Immature natural killer cell (primary cell): ENCODE results near the gene TP73. TPM values are rescaled to one million over a fixed set of nuclear protein-coding genes. Genes with fewer than 3 reads are reported as not detected.
A peak's percentile ranks its signal among the peaks of the same experiment; 100 is the strongest.
"Not testable (repeated sequence)": the region's sequence is repeated elsewhere in the genome, so short reads cannot be mapped to it uniquely, and the experiment has no call there.

ENCODE experiments used
- DNase-seq, 3 donors: peaks; one replicate each; pipeline ENCODE4 v3.0.0; 2022; ENCODE audit warnings: mixed read lengths in 1 of 3
- H3K27ac Mint-ChIP-seq, 6 donors: one replicate each; pipeline ENCODE4 v1.8.0; 2020; ENCODE audit warnings: mixed read lengths in 6 of 6, mild to moderate bottlenecking in 5 of 6, inconsistent platforms in 4 of 6, moderate library complexity in 3 of 6
- H3K27me3 Mint-ChIP-seq, 3 donors: one replicate each; pipeline ENCODE4 v1.8.0; 2020 to 2021; ENCODE audit warnings: low read depth in 3 of 3, mild to moderate bottlenecking in 3 of 3, mixed read lengths in 3 of 3, moderate library complexity in 3 of 3, inconsistent platforms in 1 of 3
- H3K36me3 Mint-ChIP-seq, 3 donors: one replicate each; pipeline ENCODE4 v1.8.0; 2020; ENCODE audit warnings: mixed read lengths in 3 of 3, inconsistent platforms in 2 of 3, mild to moderate bottlenecking in 2 of 3
- H3K4me1 Mint-ChIP-seq, 2 donors: one replicate each; pipeline ENCODE4 v1.8.0; 2020; ENCODE audit warnings: inconsistent platforms in 2 of 2, mild to moderate bottlenecking in 2 of 2, mixed read lengths in 2 of 2, moderate library complexity in 1 of 2
- H3K4me3 Mint-ChIP-seq, 5 donors: one replicate each; pipeline ENCODE4 v1.8.0; 2020; ENCODE audit warnings: mild to moderate bottlenecking in 5 of 5, mixed read lengths in 5 of 5, inconsistent platforms in 3 of 5, moderate library complexity in 3 of 5
- H3K9me3 Mint-ChIP-seq, 6 donors: one replicate each; pipeline ENCODE4 v1.8.0; 2020; ENCODE audit warnings: mild to moderate bottlenecking in 6 of 6, mixed read lengths in 6 of 6, inconsistent platforms in 4 of 6, moderate library complexity in 3 of 6
- polyA plus RNA-seq, 3 donors: library from polyadenylated mRNA; unstranded; fragments of 300-500 nt; fragmentation: Illumina TruSeq; gene quantifications; one replicate each; pipeline ENCODE4 v1.2.3, GENCODE V29; 2021

Gene TP73
- polyA plus RNA-seq, 3 donors from 2014 or later = not detected

DNA sequence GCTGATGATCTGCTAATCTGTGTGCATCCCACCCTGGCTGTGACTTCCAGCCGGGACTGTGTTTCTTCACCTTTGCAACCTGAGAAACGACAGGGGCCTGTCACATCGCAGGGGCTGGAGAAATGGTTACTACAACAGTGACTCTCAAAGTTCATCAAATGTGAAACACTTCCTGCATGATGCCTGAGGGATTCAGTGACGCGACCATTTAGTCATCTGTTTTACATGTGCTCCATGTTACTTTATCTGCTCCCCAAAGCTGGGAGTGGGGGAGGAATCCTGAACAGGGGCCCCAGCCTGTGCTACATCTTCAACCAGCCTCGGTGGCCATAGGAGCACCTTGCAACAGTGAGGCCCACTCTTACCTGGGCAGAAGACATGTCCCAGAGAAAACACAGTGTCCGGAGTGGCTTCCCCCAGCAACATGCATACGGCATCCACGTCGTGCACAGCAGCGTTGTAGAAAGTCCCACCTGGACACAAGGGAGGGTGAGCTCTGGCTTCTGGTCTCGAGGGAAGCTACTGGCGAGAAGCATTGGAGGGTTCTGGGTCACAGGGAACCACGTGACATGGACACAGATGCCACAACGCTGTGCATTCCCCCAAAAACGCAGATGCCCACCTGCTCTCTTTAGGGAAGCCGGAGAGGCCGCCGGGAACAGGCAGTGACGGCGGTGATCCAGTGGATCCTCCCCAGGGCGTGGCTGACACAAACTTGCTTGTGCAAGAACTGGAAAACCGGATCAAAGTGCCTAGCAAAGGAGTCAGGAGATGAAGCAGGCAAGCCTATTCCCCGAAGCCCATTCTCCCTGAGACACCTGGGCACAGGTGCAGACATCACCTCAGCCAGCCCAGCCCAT is 90.4 kb downstream of the TP73 start:
- H3K27ac Mint-ChIP-seq = no peak overlapping the region
- H3K4me3 Mint-ChIP-seq = no peak overlapping the region
- peaks cover 0 to 14% (median 7%) of the 10 kb centered on the region in 3 donors for H3K36me3 Mint-ChIP-seq
- no peaks in the 10 kb centered on the region for H3K9me3 Mint-ChIP-seq
- H3K27me3 Mint-ChIP-seq = peaks cover 0 to 3% (median 2%) of the 10 kb centered on the region in 3 donors
- no peak for DNase-seq
- H3K4me1 Mint-ChIP-seq = peaks cover 22 to 25% of the 10 kb centered on the region in 2 donors

DNA sequence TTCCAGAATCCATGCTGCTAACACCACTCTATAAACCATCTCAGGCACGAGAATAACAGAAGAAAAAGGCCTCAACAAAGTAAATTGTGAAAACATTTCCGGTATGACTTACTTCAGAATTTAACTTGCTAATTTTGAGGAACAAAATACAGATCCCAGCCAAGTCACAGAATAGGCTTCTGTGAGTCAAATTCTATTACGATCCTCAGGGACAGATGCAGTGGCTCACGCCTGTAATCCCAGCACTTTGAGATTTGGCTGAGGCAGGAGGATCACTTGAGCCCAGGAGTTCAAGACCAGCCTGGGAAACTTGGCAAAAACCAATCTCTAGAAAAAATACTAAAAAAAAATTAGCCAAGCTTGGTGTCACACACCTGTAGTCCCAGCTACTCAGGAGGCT is 91.1 kb downstream of the TP73 start:
- H3K4me3 Mint-ChIP-seq = peak overlapping the region in 1 of 5 donors; percentile 45
- peaks cover 0 to 14% (median 7%) of the 10 kb centered on the region in 3 donors for H3K36me3 Mint-ChIP-seq

DNA sequence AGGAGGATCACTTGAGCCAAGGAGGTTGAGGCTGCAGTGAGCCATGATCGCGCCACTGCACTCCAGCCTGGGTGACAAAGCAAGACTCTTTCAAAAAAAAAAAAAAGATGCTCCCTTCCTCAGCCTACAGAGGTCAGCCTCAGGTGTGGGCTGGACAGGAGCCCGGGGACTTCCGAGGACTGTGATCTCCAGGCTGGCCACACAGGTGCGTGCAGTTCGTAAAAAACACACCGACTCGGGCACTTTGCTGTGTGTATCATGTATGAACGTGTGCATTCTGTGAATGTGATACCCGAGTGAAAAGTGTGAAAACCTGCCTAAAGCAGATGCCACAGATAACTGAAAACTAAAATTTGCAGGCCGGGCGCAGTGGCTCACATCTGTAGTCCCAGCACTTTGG is 91.5 kb downstream of the TP73 start:
- Mint-ChIP-seq H3K27me3 (peaks cover 0 to 6% (median 2%) of the 10 kb centered on the region in 3 donors), H3K4me1 (peaks cover 29 to 33% of the 10 kb centered on the region in 2 donors), H3K27ac (no peak overlapping the region), H3K36me3 (peaks cover 0 to 14% (median 7%) of the 10 kb centered on the region in 3 donors), H3K4me3 (peak overlapping the region in 1 of 5 donors; percentile 21), H3K9me3 (no peaks in the 10 kb centered on the region)
- DNase-seq = no peak

More for the DNA sequence above, 91.1 kb downstream of the TP73 start:
- peaks cover 29 to 32% of the 10 kb centered on the region in 2 donors for H3K4me1 Mint-ChIP-seq
- peaks cover 0 to 6% (median 2%) of the 10 kb centered on the region in 3 donors for H3K27me3 Mint-ChIP-seq
- no peak for DNase-seq
- no peak overlapping the region for H3K27ac Mint-ChIP-seq
- H3K9me3 Mint-ChIP-seq = no peaks in the 10 kb centered on the region

DNA sequence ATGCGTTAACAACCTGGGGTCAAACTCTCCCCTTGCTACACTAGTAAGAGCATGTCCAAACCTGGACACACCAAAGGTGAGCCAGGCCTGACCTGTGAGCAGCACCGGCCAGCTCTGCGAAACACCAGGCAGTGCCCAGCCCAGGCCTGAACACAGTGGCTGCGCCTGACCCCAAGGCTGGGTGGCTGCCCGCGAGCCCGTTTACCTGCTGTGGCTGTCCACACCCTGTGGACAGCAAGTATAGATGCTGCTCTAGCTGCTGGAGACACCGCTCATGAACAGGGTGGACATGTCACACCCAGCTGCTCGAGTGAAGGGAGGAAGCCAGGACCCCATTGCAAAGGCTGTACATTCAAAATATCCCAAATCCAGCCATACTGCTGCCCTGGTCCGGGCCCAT is 92.3 kb downstream of the TP73 start:
- H3K36me3 Mint-ChIP-seq = peaks cover 0 to 14% (median 7%) of the 10 kb centered on the region in 3 donors
- peaks cover 29 to 33% of the 10 kb centered on the region in 2 donors for H3K4me1 Mint-ChIP-seq
- H3K9me3 Mint-ChIP-seq = no peaks in the 10 kb centered on the region
- peak overlapping the region in 1 of 5 donors; percentile 18 for H3K4me3 Mint-ChIP-seq
- peak overlapping the region in 2 of 6 donors; percentile 20 to 26 for H3K27ac Mint-ChIP-seq
- peaks cover 0 to 9% (median 2%) of the 10 kb centered on the region in 3 donors for H3K27me3 Mint-ChIP-seq
- no peak for DNase-seq

DNA sequence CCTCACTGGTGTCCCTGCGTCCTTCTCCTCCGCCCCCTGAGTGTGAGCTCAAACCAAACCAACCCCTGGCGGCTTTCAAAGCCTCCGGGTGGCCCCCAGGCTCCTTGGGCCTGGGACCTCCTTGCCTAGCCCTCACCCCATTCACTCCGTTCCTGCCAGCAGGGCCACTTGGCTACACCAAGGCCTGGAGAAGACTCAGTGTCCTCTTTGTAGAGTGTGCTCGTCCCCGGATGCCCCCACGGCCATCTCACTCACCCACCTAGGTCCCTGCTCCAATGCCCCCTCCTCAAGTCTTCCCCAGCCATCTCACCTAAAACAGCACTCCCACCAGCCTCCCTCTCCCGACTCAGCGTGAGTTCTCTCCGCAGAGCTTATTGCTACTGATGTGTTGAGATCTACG is 92.8 kb downstream of the TP73 start:
- peaks cover 29 to 33% of the 10 kb centered on the region in 2 donors for H3K4me1 Mint-ChIP-seq
- H3K9me3 Mint-ChIP-seq = no peaks in the 10 kb centered on the region
- H3K27ac Mint-ChIP-seq = peak overlapping the region in 2 of 6 donors; percentile 9 to 31
- DNase-seq = no peak
- H3K4me3 Mint-ChIP-seq = peak overlapping the region in 2 of 5 donors; percentile 2 to 80
- peaks cover 0 to 14% (median 7%) of the 10 kb centered on the region in 3 donors for H3K36me3 Mint-ChIP-seq
- peaks cover 0 to 9% (median 2%) of the 10 kb centered on the region in 3 donors for H3K27me3 Mint-ChIP-seq

DNA sequence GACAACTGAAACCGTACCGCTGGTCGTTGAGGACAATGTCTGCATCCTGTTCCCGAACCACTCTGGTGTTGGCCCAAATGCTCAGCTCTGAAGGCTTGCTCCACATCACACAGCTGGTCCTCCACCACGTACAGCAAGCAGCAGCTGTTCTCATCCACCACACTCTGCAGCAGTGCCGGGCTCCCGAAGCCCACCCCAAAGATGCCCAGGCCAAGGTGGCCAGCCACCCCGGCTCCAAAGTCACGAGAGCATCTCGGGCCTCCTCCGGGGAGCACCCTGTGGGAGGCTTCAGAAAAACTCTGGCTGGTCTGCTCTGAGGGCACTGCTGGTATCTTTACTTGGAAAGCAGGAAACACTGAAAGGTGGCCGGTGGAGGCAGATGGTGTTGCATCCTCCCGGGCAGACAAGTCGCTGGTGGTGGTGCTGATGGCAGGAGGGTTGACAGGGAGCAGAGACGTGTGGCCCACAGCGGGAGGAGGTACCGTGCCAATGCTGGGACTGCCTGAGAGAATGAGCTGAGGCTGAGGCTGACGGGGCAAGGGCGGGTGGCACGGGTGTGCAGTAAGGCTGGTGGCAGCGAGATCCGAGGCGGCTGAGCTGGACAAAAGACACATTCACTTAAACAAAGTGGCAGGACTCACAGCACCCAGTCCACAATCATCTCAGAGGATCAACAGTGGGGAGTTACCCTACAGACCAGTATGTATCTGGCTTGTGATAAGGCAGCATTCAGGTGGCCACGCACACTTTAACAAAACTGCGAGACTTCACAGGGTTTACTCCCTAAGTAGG is 93.5 kb downstream of the TP73 start:
- Mint-ChIP-seq H3K36me3 (peaks cover 0 to 12% (median 7%) of the 10 kb centered on the region in 3 donors), H3K27me3 (peaks cover 0 to 9% (median 2%) of the 10 kb centered on the region in 3 donors), H3K27ac (peak overlapping the region; percentile 48 to 91 (median 76)), H3K4me3 (peak overlapping the region; percentile 70 to 85 (median 80)), H3K4me1 (peaks cover 29 to 33% of the 10 kb centered on the region in 2 donors), H3K9me3 (no peaks in the 10 kb centered on the region)
- DNase-seq = no peak

DNA sequence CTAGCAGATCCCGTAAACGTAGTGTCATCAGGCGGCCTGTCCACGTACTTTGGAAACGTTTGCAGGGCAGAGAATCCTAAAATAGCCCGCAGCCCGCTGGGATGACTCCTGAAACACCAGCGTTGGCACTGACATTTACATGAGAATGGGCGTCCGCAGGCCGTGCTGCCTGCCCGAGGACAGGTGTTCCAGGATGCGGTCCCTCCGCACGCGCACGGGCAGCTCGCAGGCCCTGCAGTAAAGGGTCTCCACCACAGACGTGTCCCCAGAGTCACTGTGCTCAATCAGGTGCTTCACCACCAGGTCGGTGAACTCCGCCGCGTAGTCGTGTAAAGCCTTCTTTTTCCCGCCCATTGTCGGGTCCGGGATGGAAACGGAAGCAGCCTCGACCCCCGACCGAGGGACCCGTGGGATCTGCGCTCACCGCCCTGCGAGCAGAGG is 94.1 kb downstream of the TP73 start:
- Mint-ChIP-seq H3K36me3 (peaks cover 0 to 11% (median 7%) of the 10 kb centered on the region in 3 donors), H3K4me1 (peaks cover 29 to 33% of the 10 kb centered on the region in 2 donors), H3K27ac (peak overlapping the region; percentile 48 to 91 (median 76)), H3K4me3 (peak overlapping the region; percentile 70 to 85 (median 80)), H3K9me3 (no peaks in the 10 kb centered on the region), H3K27me3 (peaks cover 2 to 12% (median 3%) of the 10 kb centered on the region in 3 donors)
- DNase-seq = no peak

DNA sequence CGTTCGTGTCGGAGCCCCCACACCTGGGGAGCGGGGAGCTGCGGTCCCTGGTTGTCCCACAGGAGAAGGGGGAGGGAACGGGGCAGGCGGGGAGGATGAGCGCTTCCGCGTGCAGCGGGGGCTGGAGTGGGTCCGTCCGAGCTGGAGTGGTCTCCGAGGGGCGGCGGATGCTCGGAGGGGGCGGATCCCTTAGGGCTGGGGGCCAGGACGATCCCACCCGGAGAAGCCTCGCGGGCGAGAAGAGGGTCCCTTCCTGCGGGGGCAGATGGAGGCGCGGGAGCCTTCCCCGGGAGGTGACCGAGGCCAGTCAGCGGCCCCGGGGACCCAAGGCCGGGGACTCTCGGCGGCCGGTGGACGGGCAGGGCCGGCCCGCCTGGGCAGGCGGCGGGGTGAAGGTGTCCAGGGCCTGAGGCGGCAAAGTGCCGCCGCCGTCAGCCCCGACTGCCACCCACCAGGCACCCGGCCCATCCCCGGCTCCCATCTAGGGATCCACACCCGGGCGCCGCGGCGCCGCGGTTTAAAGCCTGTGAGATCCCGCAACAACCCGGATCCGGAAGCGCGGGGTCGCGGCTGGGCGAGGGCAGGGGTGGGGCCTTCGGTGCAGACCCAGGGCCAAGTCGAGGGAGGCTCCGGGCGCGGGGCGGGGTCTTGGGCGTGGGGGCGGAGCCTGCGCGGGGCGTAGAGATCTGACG is 94.7 kb downstream of the TP73 start:
- Mint-ChIP-seq H3K27ac (peak overlapping the region in 5 of 6 donors; percentile 48 to 91 (median 74)), H3K4me1 (peaks cover 29 to 33% of the 10 kb centered on the region in 2 donors), H3K4me3 (peak overlapping the region; percentile 71 to 85 (median 80)), H3K9me3 (no peaks in the 10 kb centered on the region), H3K36me3 (peaks cover 0 to 8% (median 4%) of the 10 kb centered on the region in 3 donors), H3K27me3 (peaks cover 2 to 12% (median 3%) of the 10 kb centered on the region in 3 donors)
- DNase-seq = peak; percentile 73 to 78 (median 77)

DNA sequence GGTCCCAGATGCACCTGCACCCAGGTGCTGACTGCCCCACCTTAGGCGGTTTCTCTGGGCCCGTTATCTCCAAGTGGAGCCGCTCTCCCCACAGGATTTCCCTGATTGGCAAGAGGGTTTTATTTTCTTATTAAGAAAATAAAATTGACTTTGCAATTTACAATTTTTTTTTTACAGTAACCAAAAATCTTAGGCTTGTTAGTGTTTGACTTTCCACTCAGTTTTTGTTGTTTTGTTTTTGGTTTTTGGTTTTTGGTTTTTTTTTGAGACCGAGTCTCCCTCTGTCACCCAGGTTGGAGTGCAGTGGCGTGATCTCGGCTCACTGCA is 95.2 kb downstream of the TP73 start:
- H3K4me3 Mint-ChIP-seq = peak overlapping the region; percentile 71 to 80 (median 73)
- H3K27ac Mint-ChIP-seq = peak overlapping the region in 5 of 6 donors; percentile 31 to 60 (median 50)
- no peak for DNase-seq
- H3K27me3 Mint-ChIP-seq = peaks cover 1 to 12% (median 2%) of the 10 kb centered on the region in 3 donors
- H3K4me1 Mint-ChIP-seq = peaks cover 29 to 33% of the 10 kb centered on the region in 2 donors
- H3K9me3 Mint-ChIP-seq = no peaks in the 10 kb centered on the region
- peaks cover 0 to 6% (median 4%) of the 10 kb centered on the region in 3 donors for H3K36me3 Mint-ChIP-seq

DNA sequence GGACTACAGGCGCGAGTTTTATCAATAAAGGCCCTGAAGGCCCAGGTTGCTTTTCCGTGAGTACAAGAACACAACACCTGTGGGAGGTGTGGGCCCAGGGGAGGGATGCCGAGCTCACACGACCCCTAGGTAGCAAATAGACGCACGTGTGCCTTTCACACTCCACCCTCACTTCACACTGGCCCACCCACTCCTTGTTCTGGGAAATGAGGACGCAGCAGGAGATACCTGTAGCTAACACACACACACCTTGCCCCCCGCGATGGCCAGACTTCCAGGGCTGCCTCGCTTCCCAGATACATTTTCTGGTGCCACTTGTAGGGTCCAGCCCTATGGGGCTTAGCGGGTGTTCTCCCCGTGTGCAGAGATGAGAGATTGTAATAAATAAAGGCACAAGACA is 95.6 kb downstream of the TP73 start:
- DNase-seq = no peak
- peaks cover 1 to 12% (median 2%) of the 10 kb centered on the region in 3 donors for H3K27me3 Mint-ChIP-seq
- peak overlapping the region; percentile 71 to 80 (median 73) for H3K4me3 Mint-ChIP-seq
- peaks cover 0 to 4% (median 4%) of the 10 kb centered on the region in 3 donors for H3K36me3 Mint-ChIP-seq
- peaks cover 29 to 33% of the 10 kb centered on the region in 2 donors for H3K4me1 Mint-ChIP-seq
- H3K27ac Mint-ChIP-seq = peak overlapping the region in 5 of 6 donors; percentile 48 to 63 (median 57)
- no peaks in the 10 kb centered on the region for H3K9me3 Mint-ChIP-seq

DNA sequence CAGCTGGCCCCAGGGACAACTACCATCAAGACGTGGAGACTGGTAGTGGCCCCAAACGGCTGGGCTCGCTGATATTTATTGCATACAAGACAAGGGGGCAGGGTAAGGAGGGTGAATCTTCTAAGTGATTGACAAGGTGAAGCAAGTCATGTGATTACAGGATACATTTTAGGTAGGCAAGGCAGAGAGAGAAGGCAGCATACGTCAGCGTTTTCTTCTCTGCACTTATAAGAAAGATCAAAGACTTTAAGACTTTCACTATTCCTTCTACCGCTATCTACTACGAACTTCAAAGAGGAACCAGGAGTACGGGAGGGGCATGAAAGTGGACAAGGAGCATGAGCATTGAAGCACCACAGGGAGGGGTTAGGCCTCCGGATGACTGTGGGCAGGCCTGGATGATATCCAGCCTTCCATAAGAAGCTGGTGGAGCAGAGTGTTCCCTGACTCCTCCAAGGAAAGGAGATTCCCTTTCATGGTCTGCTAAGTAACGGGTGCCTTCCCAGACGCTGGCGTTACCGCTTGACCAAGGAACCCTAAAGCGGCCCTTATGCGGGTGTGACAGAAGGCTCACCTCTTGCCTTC is 96.1 kb downstream of the TP73 start:
- DNase-seq, H3K9me3 Mint-ChIP-seq, H3K36me3 Mint-ChIP-seq: not testable (repeated sequence)
- Mint-ChIP-seq H3K27ac (peak overlapping the region in 2 of 6 donors; percentile 25 to 63), H3K4me1 (peaks cover 27 to 29% of the 10 kb centered on the region in 2 donors), H3K4me3 (peak overlapping the region; percentile 71 to 80 (median 73)), H3K27me3 (peaks cover 1 to 12% (median 2%) of the 10 kb centered on the region in 3 donors)

DNA sequence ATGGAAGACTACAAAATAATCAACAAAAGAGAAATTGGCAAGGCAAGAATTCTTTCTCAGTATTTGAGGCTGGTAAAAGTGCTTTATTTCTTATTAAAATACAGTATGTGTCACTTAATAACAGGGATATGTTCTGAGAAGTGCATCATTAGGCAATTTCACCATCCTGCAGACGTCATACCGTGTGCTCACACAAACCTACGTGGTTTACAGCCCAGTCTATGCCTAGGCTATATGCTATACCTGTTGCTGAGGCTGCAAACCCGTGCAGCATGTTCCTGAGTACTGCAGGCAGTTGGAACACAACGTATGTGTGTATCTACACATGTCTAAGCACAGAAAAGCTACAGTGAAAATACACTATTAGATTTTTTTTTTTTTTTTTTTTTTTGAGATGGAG is 97.2 kb downstream of the TP73 start:
- no peaks in the 10 kb centered on the region for H3K9me3 Mint-ChIP-seq
- H3K36me3 Mint-ChIP-seq = no peaks in the 10 kb centered on the region
- H3K4me1 Mint-ChIP-seq = peaks cover 27 to 29% of the 10 kb centered on the region in 2 donors
- no peak for DNase-seq
- H3K4me3 Mint-ChIP-seq = no peak overlapping the region
- H3K27ac Mint-ChIP-seq = no peak overlapping the region
- peaks cover 2 to 12% (median 5%) of the 10 kb centered on the region in 3 donors for H3K27me3 Mint-ChIP-seq

DNA sequence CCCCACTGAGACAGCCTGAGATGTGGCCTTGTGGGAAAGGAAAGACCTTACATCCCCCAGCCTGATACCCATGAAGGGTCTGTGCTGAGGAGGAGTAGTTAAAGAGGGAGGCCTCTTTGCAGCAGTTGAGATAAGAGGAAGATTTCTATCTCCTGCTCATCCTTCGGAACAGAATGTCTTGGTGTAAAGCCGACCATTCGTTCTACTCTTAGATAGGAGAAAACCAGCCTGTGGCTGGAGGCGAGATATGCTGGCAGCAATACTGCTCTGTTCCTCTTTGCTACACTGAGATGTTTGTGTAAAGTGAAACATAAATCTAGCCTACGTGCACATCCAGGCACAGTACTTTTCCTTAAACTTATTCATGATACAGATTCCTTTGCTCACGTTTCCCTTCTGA is 98.4 kb downstream of the TP73 start:
- Mint-ChIP-seq H3K4me3 (no peak overlapping the region), H3K9me3 (no peaks in the 10 kb centered on the region), H3K4me1 (peaks cover 18 to 20% of the 10 kb centered on the region in 2 donors), H3K27me3 (peaks cover 2 to 12% (median 5%) of the 10 kb centered on the region in 3 donors), H3K27ac (no peak overlapping the region), H3K36me3 (no peaks in the 10 kb centered on the region)
- no peak for DNase-seq
